IPS-20b (cell line): ENCODE measurements around the gene TMEM145.
A peak's percentile ranks its signal among the peaks of the same experiment; 100 is the strongest.

Experiments used
- H3K27ac ChIP-seq: one replicate; pipeline ENCODE4 v1.5.1; 2013; ENCODE audit warnings: low read length
- H3K27me3 ChIP-seq: 2 replicates; pipeline ENCODE4 v1.6.1; 2013; ENCODE audit warnings: mild to moderate bottlenecking, low read length, inconsistent platforms; ENCODE audit not compliant: insufficient read depth
- H3K36me3 ChIP-seq: 2 replicates; pipeline ENCODE4 v1.6.1; 2013; ENCODE audit warnings: low read depth, mild to moderate bottlenecking, inconsistent platforms, low read length, moderate library complexity; ENCODE audit not compliant: insufficient read depth
- H3K4me1 ChIP-seq: 2 replicates; pipeline ENCODE4 v1.6.1; 2013; ENCODE audit warnings: mild to moderate bottlenecking, control low read depth, inconsistent platforms, low read length, moderate library complexity; ENCODE audit not compliant: insufficient read depth
- H3K4me3 ChIP-seq: 2 replicates; pipeline ENCODE4 v1.5.1; 2013; ENCODE audit warnings: mild to moderate bottlenecking, low read length, inconsistent platforms
- H3K9ac ChIP-seq: 2 replicates; pipeline ENCODE4 v1.6.1; 2013; ENCODE audit warnings: low read depth, mild to moderate bottlenecking, inconsistent platforms, low read length, moderate library complexity
- H3K9me3 ChIP-seq: 2 replicates; pipeline ENCODE4 v1.6.1; 2013; ENCODE audit warnings: mild to moderate bottlenecking, low read depth, low read length, inconsistent platforms; ENCODE audit not compliant: insufficient read depth

Gene TMEM145

DNA sequence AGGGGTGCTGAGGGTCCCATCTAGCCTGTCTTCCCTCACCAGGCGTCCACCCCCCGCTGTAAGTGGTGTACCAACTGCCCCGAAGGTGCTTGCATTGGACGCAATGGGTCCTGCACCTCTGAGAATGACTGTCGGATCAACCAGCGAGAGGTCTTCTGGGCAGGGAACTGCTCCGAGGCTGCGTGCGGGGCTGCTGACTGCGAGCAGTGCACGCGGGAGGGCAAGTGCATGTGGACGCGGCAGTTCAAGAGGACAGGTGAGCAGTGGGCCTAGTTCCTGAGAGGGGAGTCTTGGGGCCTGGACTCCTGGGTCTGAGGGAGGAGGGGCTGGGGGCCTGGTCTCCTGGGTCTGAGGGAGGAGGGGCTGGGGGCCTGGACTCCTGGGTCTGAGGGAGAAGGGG lies 49.2 kb downstream of the TMEM145 start:
- H3K4me1 ChIP-seq = no peaks in the 10 kb centered on the region
- peaks cover 17% of the 10 kb centered on the region for H3K36me3 ChIP-seq
- H3K4me3 ChIP-seq = no peak overlapping the region
- peaks cover 7% of the 10 kb centered on the region; the same call in 1 of the 2 replicates for H3K9me3 ChIP-seq
- no peak overlapping the region for H3K9ac ChIP-seq
- no peaks in the 10 kb centered on the region for H3K27me3 ChIP-seq
- H3K27ac ChIP-seq = no peak overlapping the region

DNA sequence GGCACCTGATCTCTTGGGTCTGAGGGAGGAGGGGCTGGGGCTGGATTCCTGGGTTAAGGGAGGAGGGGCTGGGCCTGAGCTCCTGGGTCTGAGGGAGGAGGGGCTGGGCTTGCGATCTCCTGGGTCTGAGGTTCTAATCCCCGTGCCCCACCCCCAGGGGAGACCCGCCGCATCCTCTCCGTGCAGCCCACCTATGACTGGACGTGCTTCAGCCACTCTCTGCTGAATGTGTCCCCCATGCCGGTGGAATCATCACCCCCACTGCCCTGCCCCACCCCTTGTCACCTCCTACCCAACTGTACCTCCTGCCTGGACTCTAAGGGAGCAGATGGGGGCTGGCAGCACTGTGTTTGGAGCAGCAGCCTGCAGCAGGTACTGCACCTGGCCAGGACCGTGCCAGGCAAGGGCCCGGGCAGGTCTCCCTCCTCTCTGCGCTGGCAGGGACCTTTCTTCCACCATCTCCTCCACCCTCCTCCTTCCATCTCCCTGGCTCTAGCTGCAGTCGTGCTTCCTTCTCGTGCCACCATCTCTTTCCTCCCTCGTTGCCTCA lies 49.9 kb downstream of the TMEM145 start:
- Histone ChIP-seq H3K9me3 (peaks cover 7% of the 10 kb centered on the region), H3K27ac (no peak overlapping the region), H3K36me3 (peaks cover 17% of the 10 kb centered on the region), H3K9ac (no peak overlapping the region), H3K4me1 (no peaks in the 10 kb centered on the region), H3K4me3 (no peak overlapping the region), H3K27me3 (no peaks in the 10 kb centered on the region)

DNA sequence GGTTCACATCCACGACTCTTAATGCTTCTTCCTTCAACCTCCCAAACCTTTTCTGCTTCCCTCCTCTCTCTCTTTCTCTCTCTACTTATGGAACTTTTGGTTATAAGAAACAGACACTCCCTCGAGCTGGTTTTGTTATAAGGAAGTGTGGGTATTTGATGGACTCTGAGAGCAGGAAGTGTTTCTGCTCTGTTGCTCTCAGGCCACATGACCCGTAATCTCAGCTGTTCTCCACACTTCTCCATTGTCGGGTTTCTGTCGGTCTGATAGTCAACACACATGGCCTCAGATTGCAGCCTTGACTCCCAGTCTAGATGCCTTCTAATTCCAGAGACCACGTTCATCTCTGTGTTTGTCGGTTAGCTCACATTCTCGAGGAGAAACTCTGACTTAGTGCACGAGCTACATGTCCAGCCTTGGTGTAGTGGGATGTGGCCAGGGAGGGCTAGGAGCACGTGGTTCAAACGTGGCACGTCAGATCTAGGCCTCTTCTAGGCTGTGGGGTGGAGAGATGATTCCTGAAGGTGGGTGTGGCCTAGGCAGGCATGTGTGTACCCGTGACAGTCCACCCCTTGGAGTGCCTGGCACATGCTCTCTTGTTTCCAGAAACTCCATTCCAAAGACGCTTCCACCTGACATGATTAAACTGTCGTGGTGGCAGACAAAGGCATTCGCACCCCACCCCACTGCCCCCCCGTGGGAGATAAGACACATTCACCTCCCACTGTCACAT lies 50.7 kb downstream of the TMEM145 start:
- no peak overlapping the region for H3K4me3 ChIP-seq
- H3K9me3 ChIP-seq = peaks cover 7% of the 10 kb centered on the region
- H3K27ac ChIP-seq = no peak overlapping the region
- H3K9ac ChIP-seq = no peak overlapping the region
- peaks cover 17% of the 10 kb centered on the region for H3K36me3 ChIP-seq
- no peaks in the 10 kb centered on the region for H3K27me3 ChIP-seq
- no peaks in the 10 kb centered on the region for H3K4me1 ChIP-seq

DNA sequence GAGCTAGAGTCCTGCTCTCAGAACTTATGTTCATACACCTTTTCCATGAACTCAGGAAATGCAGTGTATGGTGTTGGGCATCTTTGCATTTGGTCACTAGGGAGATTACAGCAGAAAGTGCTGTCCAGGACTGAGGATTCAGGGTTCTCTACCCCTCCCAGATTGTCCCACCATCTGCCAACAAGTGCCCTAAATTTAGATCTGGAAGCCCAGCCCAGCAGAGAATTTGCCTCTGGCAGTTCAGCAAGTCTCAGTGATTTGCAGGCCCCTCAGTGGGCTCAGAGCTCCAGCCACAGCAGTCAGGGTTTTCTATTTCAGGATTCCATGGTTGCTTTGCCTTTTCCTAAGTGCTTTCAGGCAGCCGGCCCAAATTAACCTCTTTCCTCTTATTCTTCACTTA lies 53.6 kb downstream of the TMEM145 start:
- H3K27ac ChIP-seq = no peak overlapping the region
- peaks cover 7% of the 10 kb centered on the region for H3K9me3 ChIP-seq
- no peak overlapping the region for H3K9ac ChIP-seq
- H3K27me3 ChIP-seq = no peaks in the 10 kb centered on the region
- H3K4me3 ChIP-seq = no peak overlapping the region
- H3K4me1 ChIP-seq = peaks cover 4% of the 10 kb centered on the region; the same call in 1 of the 2 replicates
- H3K36me3 ChIP-seq = peaks cover 21% of the 10 kb centered on the region

DNA sequence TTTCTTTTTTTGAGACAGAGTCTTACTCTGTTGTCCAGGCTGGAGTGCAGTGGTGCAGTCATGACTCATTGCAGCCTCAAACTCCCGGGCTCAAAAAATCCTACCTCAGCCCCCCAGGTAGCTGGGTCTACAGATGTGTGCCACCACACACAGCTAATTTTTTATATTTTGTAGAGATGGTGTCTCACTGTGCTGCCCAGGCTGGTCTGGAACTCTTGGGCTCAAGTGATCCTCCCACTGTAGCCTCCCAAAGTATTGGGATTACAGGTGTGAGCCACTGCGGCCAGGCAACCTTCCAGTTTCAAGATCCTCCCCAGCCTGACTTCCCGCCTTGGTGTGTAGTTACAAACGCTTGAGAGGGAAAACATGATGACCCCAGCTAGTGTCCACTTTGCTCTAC lies 54.8 kb downstream of the TMEM145 start:
- peaks cover 7% of the 10 kb centered on the region for H3K9me3 ChIP-seq
- H3K4me3 ChIP-seq = no peak overlapping the region
- H3K9ac ChIP-seq = no peak overlapping the region
- peaks cover 4% of the 10 kb centered on the region; the same call in 1 of the 2 replicates for H3K4me1 ChIP-seq
- H3K36me3 ChIP-seq = peaks cover 20% of the 10 kb centered on the region
- no peaks in the 10 kb centered on the region for H3K27me3 ChIP-seq
- H3K27ac ChIP-seq = no peak overlapping the region

DNA sequence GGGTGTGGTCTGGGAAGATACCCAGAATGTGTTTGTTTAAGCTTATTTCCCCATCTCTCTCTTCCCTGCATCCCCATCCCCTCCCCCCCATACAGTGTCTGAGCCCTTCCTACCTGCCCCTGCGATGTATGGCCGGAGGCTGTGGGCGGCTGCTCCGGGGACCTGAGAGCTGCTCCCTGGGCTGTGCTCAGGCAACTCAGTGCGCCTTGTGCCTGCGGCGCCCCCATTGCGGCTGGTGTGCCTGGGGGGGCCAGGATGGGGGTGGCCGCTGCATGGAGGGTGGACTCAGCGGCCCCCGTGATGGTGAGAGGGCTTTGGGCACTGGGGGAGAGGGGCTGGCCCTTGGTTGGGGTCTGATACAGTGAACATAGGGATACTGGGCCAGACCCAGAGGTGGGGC lies 55.3 kb downstream of the TMEM145 start:
- no peak overlapping the region for H3K4me3 ChIP-seq
- H3K27me3 ChIP-seq = no peaks in the 10 kb centered on the region
- no peak overlapping the region for H3K27ac ChIP-seq
- H3K9me3 ChIP-seq = peaks cover 7% of the 10 kb centered on the region
- peaks cover 16% of the 10 kb centered on the region for H3K36me3 ChIP-seq
- H3K9ac ChIP-seq = no peak overlapping the region
- H3K4me1 ChIP-seq = peaks cover 4% of the 10 kb centered on the region; the same call in 1 of the 2 replicates

DNA sequence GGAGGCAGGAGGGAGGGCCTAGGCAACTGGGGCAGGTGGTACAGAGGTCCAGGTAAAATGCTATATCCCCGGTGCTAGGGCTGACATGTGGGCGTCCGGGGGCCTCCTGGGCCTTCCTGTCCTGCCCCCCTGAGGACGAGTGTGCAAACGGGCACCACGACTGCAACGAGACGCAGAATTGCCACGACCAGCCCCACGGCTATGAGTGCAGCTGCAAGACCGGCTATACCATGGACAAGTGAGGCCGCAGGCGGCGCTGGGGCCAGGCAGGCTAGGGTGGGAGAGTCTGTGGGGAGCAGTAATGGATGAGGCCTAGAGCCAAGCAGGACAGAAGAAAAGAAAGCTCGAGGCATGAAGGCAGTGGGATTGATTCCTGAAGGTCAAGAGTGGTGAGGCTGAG lies 55.7 kb downstream of the TMEM145 start:
- no peak overlapping the region for H3K9ac ChIP-seq
- H3K4me1 ChIP-seq = peaks cover 4% of the 10 kb centered on the region; the same call in 1 of the 2 replicates
- no peak overlapping the region for H3K27ac ChIP-seq
- peaks cover 14% of the 10 kb centered on the region for H3K36me3 ChIP-seq
- H3K4me3 ChIP-seq = no peak overlapping the region
- H3K27me3 ChIP-seq = no peaks in the 10 kb centered on the region
- peaks cover 5% of the 10 kb centered on the region for H3K9me3 ChIP-seq

DNA sequence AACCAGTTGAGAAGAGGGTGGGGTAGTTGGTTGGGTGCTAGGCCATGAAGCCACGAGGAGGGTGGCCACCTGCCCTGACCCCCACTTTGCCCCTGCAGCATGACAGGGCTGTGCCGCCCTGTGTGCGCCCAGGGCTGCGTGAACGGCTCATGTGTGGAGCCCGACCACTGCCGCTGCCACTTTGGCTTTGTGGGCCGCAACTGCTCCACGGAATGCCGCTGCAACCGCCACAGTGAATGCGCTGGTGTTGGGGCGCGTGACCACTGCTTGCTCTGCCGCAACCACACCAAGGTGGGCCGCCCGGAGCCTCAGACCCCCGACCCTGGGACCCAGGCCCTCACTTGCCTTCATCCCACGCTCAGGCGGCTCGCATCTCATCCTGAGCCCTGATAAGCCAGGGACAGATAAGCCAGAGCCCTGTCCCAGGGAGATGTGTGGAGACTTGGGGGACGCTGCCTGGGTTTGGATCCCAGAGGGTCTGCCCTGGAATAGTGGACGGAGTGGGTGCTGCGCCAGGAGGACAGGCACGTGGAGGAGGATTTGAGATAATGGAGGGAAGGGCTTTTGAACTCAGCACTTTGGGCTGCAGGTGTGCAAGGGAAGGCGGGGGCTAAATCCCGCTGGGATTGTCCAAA lies 56.4 kb downstream of the TMEM145 start:
- Histone ChIP-seq H3K9ac (peak overlapping the region; percentile 23; the same call in 1 of the 2 replicates), H3K27ac (no peak overlapping the region), H3K4me1 (peaks cover 4% of the 10 kb centered on the region; the same call in 1 of the 2 replicates), H3K9me3 (no peaks in the 10 kb centered on the region; the same call in 1 of the 2 replicates), H3K36me3 (peaks cover 8% of the 10 kb centered on the region; the same call in 1 of the 2 replicates), H3K4me3 (no peak overlapping the region), H3K27me3 (no peaks in the 10 kb centered on the region)

DNA sequence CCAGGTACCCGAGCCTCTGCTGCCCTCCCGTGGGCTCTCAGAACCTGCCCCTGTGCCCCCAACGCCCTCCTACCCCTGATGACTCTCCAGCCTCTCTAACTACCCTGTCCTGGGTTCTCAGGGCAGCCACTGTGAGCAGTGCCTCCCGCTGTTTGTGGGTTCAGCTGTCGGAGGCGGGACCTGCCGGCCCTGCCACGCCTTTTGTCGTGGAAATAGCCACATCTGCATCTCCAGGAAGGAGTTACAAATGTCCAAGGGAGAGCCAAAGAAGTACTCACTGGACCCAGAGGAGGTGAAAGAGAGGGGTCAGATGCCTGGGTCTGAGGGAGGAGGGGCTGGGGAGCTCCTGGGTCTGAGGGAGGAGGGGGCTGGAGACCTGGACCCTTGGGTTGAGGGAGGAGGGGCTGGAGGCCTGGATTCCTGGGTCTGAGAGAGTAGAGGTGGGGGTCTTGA lies 57.0 kb downstream of the TMEM145 start:
- peaks cover 4% of the 10 kb centered on the region; the same call in 1 of the 2 replicates for H3K4me1 ChIP-seq
- H3K9ac ChIP-seq = peak overlapping the region; percentile 35; the same call in 1 of the 2 replicates
- H3K36me3 ChIP-seq = peaks cover 8% of the 10 kb centered on the region; the same call in 1 of the 2 replicates
- H3K4me3 ChIP-seq = peak overlapping the region; percentile 25; the same call in 1 of the 2 replicates
- no peak overlapping the region for H3K27ac ChIP-seq
- no peaks in the 10 kb centered on the region; the same call in 1 of the 2 replicates for H3K9me3 ChIP-seq
- no peaks in the 10 kb centered on the region for H3K27me3 ChIP-seq

DNA sequence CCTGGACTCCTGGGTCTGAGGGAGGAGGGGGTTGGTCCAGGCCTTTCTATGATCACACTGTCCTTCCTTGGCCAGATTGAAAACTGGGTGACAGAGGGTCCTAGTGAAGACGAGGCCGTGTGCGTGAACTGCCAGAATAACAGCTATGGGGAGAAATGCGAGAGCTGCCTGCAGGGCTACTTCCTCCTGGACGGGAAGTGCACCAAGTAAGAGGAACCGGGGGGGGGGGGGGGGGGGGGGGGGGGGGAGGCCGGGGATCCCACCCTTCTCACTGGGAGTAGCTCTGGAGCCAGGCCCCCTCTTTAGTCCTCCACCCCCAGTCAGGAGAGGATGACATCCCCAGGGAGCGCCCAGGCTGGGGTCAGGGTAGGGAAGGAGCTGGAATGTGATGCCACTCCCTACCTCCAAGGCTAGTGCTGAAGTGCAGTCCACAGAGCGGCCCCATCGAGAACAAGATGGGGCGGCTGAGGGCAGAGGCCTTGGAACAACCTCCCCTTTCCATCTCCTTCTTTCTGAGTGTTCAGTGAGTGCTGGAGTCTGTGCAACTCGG lies 57.6 kb downstream of the TMEM145 start:
- Histone ChIP-seq H3K4me1 (peaks cover 4% of the 10 kb centered on the region; the same call in 1 of the 2 replicates), H3K4me3 (peak overlapping the region; percentile 25; the same call in 1 of the 2 replicates), H3K27me3 (no peaks in the 10 kb centered on the region), H3K9me3 (no peaks in the 10 kb centered on the region; the same call in 1 of the 2 replicates), H3K36me3 (peaks cover 8% of the 10 kb centered on the region; the same call in 1 of the 2 replicates), H3K9ac (peak overlapping the region; percentile 35; the same call in 1 of the 2 replicates), H3K27ac (no peak overlapping the region)
